Colonic mucosa (tissue), 4 donors: Measurements from ENCODE around the gene EVX2. TPM values are rescaled to one million over a fixed set of nuclear protein-coding genes. Genes with fewer than 3 reads are reported as not detected.
A peak's percentile ranks its signal among the peaks of the same experiment; 100 is the strongest.

Experiments used
- DNase-seq: peaks from one replicate; pipeline ENCODE4 v3.0.0-alpha.2; 2020
- H3K27ac ChIP-seq: fragments of 200-600 bp; one replicate; pipeline ENCODE4 v1.8.0; 2021
- H3K27me3 ChIP-seq: fragments of 200-600 bp; one replicate; pipeline ENCODE4 v1.8.0; 2021
- H3K36me3 ChIP-seq: fragments of 200-600 bp; one replicate; pipeline ENCODE4 v1.8.0; 2021
- H3K4me1 ChIP-seq: fragments of 200-600 bp; one replicate; pipeline ENCODE4 v1.8.0; 2021; ENCODE audit warnings: mild to moderate bottlenecking
- H3K4me3 ChIP-seq: fragments of 200-600 bp; one replicate; pipeline ENCODE4 v1.8.0; 2021
- H3K9ac ChIP-seq, 2 donors: one replicate each; pipeline ENCODE4 v1.7.0; 2013; ENCODE audit warnings: control low read depth in 2 of 2, low read depth in 2 of 2, low read length in 2 of 2
- H3K9me3 ChIP-seq: fragments of 200-600 bp; one replicate; pipeline ENCODE4 v1.8.0; 2021
- CTCF ChIP-seq: fragments of 200-600 bp; IDR thresholded peaks from one replicate; pipeline ENCODE4 v1.8.0; 2022; ENCODE audit warnings: antibody characterized with exemption, mild to moderate bottlenecking
- intact Hi-C: fragments of 100-400 bp; cut with DNase I; formaldehyde crosslinking; loops from one replicate; pipeline ENCODE4 v1.14.1; 2022
- total RNA-seq, 2 donors: library from RNA; stranded (reverse); fragmentation: NEBNext Ultra II Directional in 1 of 2; extraction: Animal tissue kit (Norgen Biotek cat#: 25700) in 1 of 2; gene quantifications; one replicate each; pipeline ENCODE4 v1.2.1, GENCODE V29; 2021
- donor health status: healthy.
- donor health status: DM: no; HTN: no; CAD: no.
- donor health status: DM: no; HTN: no; CAD: no.

Gene EVX2
- total RNA-seq, 2 donors from 2014 or later: not detected

- no peak overlapping the region for H3K4me3 ChIP-seq
- intact Hi-C loops: no loop called here
- no peaks in the 10 kb centered on the region for H3K36me3 ChIP-seq
- H3K27me3 ChIP-seq: peaks cover 95% of the 10 kb centered on the region
- no peaks in the 10 kb centered on the region for H3K9me3 ChIP-seq
- no peak overlapping the region for H3K9ac ChIP-seq
- TF ChIP-seq CTCF: no peak
- no peak overlapping the region for H3K27ac ChIP-seq
- DNase-seq: peak; percentile 21
- peaks cover 7% of the 10 kb centered on the region for H3K4me1 ChIP-seq
Observed at GRCh38 chr2:176081837-176082524, 1.8 kb downstream of the EVX2 start.

GRCh38 chr2:176081376-176081836 is 2.4 kb downstream of the EVX2 start:
- Histone ChIP-seq H3K4me3 (no peak overlapping the region), H3K27me3 (peaks cover 95% of the 10 kb centered on the region), H3K27ac (no peak overlapping the region), H3K9ac (no peak overlapping the region), H3K9me3 (no peaks in the 10 kb centered on the region), H3K36me3 (no peaks in the 10 kb centered on the region), H3K4me1 (peaks cover 7% of the 10 kb centered on the region)
- intact Hi-C loops: no loop called here
- DNase-seq: no peak
- TF ChIP-seq CTCF: no peak

DNA sequence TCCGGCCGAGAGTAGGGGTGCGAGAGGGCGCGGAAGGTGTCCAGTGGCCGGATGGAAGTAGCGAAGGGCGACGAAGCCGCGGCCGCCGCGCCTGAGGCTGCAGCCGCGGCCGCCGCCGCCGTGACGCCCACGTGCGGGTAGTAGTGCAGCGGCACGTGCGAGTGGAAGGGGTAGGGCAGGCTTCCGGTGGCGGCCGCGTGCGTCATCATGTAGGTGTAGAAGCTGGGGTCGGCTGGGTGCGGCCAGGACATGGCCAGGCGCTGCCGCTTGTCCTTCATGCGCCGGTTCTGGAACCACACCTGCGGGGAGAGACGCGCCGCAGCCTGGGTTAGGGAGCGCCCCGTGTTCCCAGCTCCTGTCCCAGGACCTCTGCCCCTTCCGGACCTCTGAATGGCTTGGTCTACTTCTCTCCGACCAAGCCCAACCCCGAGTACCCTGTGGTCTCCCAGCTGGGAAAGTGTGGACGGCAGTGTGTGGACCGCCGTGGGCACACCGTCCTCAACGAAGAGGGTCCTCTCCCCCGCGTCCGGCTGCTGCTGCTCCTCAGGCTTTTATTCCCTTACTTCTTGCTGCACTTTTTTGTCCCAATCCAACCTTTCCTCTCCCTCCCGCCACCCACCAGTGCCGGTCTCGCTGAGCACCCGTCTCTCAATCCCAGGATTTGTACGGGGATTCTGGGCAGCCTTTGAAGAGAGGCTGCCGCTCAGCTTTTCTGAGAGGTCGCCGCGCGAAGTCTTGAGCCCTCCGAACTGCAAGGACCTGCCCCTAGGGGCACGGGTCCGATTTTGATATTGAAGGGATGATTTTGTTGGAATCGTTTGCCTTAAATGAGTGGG is 3.0 kb downstream of the EVX2 start:
- intact Hi-C loops: no loop called here
- H3K9ac ChIP-seq: no peak overlapping the region
- peaks cover 95% of the 10 kb centered on the region for H3K27me3 ChIP-seq
- no peaks in the 10 kb centered on the region for H3K9me3 ChIP-seq
- H3K36me3 ChIP-seq: no peaks in the 10 kb centered on the region
- DNase-seq: no peak
- peak overlapping the region; percentile 9 for H3K4me3 ChIP-seq
- peaks cover 7% of the 10 kb centered on the region for H3K4me1 ChIP-seq
- TF ChIP-seq CTCF: no peak
- H3K27ac ChIP-seq: no peak overlapping the region

DNA sequence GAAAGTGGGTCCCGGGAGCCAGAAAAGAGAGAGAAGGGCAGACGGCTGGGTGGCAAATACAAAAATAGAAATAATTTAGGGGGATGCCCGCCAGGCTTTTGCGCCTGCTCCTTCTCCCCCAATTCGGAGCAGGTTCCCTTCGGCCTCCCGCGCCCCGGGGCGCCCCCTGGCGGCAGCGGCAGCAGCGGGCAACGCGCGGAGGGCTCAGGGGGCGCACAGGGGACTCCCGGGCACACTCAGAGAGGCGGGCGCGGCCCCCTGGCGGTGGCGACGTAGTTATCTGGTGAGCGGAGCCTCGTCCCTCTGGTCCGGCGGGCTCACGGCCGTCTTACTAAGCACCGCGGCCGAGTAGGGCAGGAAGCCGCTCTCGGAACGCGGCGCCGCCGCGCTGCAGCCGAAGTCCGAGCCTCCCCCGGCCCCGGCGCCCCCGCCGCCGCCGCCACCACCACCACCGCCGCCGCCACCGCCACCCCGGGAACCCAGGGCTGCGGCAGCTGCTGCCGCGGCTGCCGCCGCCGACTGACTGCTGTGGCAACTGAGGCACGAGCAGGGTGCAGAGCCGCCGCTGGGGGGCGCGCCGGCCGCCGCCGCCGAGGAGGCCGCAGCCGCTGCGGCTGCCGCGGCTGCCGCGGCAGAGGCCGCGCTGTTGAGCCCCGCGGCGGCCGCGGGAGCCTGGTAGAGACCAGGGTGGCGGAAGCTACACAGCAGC is 3.8 kb downstream of the EVX2 start:
- no peak overlapping the region for H3K27ac ChIP-seq
- H3K27me3 ChIP-seq: peaks cover 95% of the 10 kb centered on the region
- no peak for DNase-seq
- H3K9ac ChIP-seq: no peak overlapping the region
- no peaks in the 10 kb centered on the region for H3K9me3 ChIP-seq
- TF ChIP-seq CTCF: peak; percentile 73
- peaks cover 3% of the 10 kb centered on the region for H3K4me1 ChIP-seq
- H3K36me3 ChIP-seq: no peaks in the 10 kb centered on the region
- H3K4me3 ChIP-seq: peak overlapping the region; percentile 25
- intact Hi-C loops: no loop called here

- Histone ChIP-seq H3K9me3 (no peaks in the 10 kb centered on the region), H3K4me1 (no peaks in the 10 kb centered on the region), H3K9ac (no peak overlapping the region), H3K27me3 (peaks cover 95% of the 10 kb centered on the region), H3K27ac (no peak overlapping the region), H3K36me3 (no peaks in the 10 kb centered on the region), H3K4me3 (peak overlapping the region; percentile 25)
- intact Hi-C loops: no loop called here
- DNase-seq: no peak
- no peak for TF ChIP-seq CTCF
Observed at GRCh38 chr2:176079285-176079830, 4.4 kb downstream of the EVX2 start.
